Astrocyte of the spinal cord (primary cell): ENCODE measurements around the gene HOXB8.

Experiments
- DNase-seq: peaks from one replicate; pipeline ENCODE4 v3.0.0; 2011; ENCODE audit warnings: low read depth, low spot score
- H3K4me3 ChIP-seq: 2 replicates; pipeline ENCODE4 v1.5.1; 2011; ENCODE audit warnings: low read depth, mild to moderate bottlenecking, low read length, moderate library complexity
- in situ Hi-C: cut with HindIII; loops from 2 replicates; pipeline ENCODE4 v1.10.0; 2017; ENCODE audit warnings: low sequenced_read_pairs
- TF ChIP-seq, protein P1 (sequence below): IDR thresholded peaks from 2 replicates; pipeline ENCODE4 v1.5.1; 2012; ENCODE audit warnings: low read depth, mild to moderate bottlenecking, low read length, inconsistent platforms

HOXB8 gene

DNA sequence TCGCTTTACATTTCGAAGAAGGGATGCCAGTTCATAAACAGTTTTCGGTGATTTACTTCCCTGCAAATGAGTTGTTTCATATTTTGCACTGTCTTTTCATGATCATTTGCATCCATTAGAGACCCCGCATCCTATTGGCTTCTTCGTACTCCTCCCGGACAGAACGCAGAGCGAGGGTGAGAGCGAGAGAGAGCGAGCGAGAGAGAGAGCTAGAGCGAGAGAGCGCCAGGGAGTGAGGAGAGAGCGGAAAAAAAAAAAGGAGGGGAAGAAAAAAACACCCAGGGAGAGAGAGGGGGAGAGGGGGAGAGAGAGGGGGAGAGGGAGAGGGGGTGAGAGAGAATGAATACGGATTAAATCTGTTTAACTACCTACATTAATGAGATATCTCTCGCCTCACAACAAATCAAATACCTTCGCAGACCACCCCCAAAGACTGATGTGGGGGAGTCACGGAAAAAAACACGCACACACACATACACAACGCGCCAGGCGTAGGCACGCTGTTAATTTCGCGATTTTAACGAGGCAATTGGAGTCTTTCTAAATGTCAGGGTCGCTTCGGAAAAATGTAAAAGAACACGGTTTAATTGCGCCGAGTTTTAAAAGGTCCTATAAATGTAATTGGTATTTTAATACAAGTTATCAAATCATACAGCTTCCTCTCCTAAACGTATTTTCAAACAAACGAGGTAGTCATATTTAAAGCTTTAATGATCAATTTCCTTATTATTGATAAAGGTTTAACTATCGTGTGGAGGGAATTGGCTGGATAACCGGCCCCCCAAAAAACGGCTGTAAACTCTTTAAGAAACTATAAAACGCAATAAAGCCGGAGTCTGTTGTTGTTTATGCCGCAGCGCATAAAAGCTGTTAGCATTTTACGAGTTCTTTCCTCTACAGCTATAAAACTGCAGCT is at the start of gene HOXB8:
Gene HOXB8 (minus strand): TSS at position 246 of the 916 bp plus-strand sequence. CDS start 588 bp downstream, outside the sequence.
- peak within 1 kb of the TSS; percentile 75 for H3K4me3 ChIP-seq
- TF ChIP-seq, protein P1, sequence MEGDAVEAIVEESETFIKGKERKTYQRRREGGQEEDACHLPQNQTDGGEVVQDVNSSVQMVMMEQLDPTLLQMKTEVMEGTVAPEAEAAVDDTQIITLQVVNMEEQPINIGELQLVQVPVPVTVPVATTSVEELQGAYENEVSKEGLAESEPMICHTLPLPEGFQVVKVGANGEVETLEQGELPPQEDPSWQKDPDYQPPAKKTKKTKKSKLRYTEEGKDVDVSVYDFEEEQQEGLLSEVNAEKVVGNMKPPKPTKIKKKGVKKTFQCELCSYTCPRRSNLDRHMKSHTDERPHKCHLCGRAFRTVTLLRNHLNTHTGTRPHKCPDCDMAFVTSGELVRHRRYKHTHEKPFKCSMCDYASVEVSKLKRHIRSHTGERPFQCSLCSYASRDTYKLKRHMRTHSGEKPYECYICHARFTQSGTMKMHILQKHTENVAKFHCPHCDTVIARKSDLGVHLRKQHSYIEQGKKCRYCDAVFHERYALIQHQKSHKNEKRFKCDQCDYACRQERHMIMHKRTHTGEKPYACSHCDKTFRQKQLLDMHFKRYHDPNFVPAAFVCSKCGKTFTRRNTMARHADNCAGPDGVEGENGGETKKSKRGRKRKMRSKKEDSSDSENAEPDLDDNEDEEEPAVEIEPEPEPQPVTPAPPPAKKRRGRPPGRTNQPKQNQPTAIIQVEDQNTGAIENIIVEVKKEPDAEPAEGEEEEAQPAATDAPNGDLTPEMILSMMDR = no peak
- DNase-seq = peak; percentile 86
- in situ Hi-C loops = no loop called here

DNA sequence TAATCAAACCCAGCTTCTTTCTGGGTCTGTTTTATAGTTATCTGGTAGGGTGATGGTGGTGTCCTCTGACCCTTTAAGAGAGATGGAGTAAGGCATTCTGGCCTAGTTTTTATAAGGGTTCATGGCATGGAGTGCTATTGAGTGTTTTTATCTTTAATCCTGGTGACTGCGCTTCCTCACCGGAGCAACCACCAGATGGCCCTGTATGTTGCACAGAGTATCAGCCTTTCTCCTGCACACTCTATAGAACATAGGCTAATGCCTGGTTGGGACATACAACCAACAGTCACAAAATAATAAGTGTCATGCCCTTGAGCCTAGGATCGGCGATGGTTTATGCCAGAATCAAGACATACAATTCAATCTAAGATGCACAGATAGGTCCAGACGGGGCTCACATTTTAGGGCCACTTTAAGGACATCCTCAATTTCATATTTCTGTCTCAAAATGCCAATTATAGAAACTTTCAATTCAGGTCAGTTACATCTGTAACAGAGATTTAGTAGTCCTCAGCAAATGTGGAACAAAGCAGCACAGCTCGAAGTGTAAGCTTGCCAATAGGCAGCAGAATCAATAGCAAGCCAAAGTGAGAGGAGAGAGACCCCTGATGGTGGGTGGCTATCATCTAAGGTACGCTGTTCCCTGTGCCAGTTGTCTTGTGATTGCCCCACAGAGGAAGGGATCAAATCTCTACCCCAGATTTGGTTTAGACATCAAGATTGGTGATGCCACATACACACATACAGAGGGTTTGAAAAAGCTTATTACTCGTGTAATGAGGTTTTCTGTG is 48.2 kb upstream of the HOXB8 start:
- TF ChIP-seq, protein P1 = peak; percentile 34
- H3K4me3 ChIP-seq = no peak overlapping the region
- no peak for DNase-seq
- in situ Hi-C loops = no loop called here

DNA sequence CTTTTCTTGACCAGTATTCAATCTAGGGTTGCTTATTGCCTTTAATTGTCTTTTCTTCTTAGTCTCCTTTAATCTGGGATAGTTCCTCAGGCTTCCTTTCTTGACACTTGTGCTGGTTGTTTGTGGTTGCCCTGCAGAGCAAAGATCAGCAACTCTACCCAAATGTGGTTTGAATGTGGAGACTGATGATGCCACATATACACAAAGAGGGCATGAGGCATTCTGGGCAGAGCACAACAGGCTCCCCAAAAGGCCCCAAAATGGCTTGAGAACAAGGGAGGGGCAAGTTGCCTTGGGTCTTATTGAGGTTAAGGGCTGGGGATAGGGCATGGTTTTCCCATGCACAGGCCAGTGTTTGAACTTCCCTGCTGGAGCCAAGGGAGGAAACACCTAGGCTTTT is 40.8 kb upstream of the HOXB8 start:
- in situ Hi-C loops = no loop called here
- no peak for DNase-seq
- H3K4me3 ChIP-seq = no peak overlapping the region
- TF ChIP-seq, protein P1 = no peak

- no peak for DNase-seq
- in situ Hi-C loops = no loop called here
Measured at GRCh38 chr17:48649741-48650140, 34.6 kb upstream of the HOXB8 start.

GRCh38 chr17:48647963-48648245 is 32.8 kb upstream of the HOXB8 start:
- in situ Hi-C loops = no loop called here
- TF ChIP-seq, protein P1 = no peak
- no peak overlapping the region for H3K4me3 ChIP-seq
- DNase-seq = no peak

More at GRCh38 chr17:48649741-48650140, 34.6 kb upstream of the HOXB8 start:
- H3K4me3 ChIP-seq = no peak overlapping the region
- TF ChIP-seq, protein P1 = no peak

DNA sequence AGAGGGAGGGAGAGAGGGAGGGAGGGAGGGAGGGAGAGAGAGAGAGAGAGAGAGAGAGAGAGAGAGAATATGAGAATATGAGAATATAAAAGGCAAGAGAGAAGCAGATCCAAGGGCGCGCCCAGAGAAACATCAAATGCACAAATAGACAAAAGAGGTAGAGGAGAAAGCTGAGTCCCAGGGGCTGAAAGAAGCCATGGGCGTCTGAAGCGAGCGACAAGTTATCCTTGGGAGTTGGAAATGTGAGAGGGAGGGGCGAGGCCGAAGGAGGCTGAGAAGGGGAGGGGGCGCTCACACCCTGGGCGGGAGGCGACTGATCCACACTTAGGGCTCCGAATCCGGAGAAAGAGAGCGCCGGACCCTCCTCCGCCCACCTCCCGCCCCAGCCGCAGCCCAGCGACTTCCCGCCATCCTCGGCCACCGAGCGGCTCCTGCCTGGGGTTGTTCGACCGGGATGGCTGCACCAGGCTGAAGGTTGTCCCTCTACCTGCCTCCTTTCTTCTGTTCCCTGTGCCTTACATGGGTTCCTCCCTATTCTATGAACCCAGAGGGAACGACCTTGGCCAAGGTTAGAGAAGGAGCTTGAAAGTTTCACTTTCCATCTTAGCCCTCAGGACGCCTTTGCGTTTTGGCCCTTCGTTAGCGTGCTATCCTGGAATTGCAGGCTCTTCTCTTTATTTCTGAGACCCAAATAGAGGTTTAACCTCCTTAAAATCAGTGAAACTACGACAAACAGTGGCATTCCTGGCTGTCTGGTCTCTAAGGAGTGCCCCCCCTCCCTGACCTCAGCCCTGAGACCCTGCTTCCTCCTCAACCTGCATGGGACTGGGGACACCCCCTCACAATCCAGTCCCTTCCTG is 32.2 kb upstream of the HOXB8 start:
- peak overlapping the region; percentile 48 for H3K4me3 ChIP-seq

More for the DNA sequence above, 32.2 kb upstream of the HOXB8 start:
- DNase-seq = peak; percentile 30
- TF ChIP-seq, protein P1 = no peak
- in situ Hi-C loops = no loop called here
